DOHH2 (cell line): ENCODE data around the gene LAMA3.

ENCODE experiments used
- CTCF ChIP-seq: fragments of 200-600 bp; sonication (generic); IDR thresholded peaks from one replicate; pipeline ENCODE4 v1.5.1; 2014; ENCODE audit warnings: antibody characterized with exemption, mild to moderate bottlenecking, low read depth, low read length; ENCODE audit not compliant: poor library complexity, severe bottlenecking
- EZH2phosphoT487 ChIP-seq: fragments of 200-600 bp; sonication (generic); IDR thresholded peaks from 2 replicates; pipeline ENCODE4 v1.6.1; 2017; ENCODE audit warnings: borderline replicate concordance, mild to moderate bottlenecking, antibody characterized with exemption, low read length, moderate library complexity, mixed read lengths

- no peak for TF ChIP-seq CTCF
- no peak for TF ChIP-seq EZH2phosphoT487
Measured at GRCh38 chr18:23994361-23994902, 305.2 kb downstream of the LAMA3 start.
